Limb (tissue), 2 donors: ENCODE measurements around the gene RAD51B.
A peak's percentile ranks its signal among the peaks of the same experiment; 100 is the strongest.

Experiments
- DNase-seq, 2 donors: peaks; one replicate each; pipeline ENCODE4 v3.0.0-alpha.2; 2016; ENCODE audit errors: extremely low spot score in 2 of 2

Gene RAD51B

GRCh38 chr14:68230202-68230949 lies 410.8 kb downstream of the RAD51B start:
- no peak for DNase-seq

GRCh38 chr14:68230950-68231717 lies 411.6 kb downstream of the RAD51B start:
- no peak for DNase-seq

- no peak for DNase-seq
Observed at GRCh38 chr14:68231898-68232297, 412.3 kb downstream of the RAD51B start.

GRCh38 chr14:68232300-68233055 lies 412.9 kb downstream of the RAD51B start:
- DNase-seq: peak; percentile 44 to 86

GRCh38 chr14:68233101-68233784 lies 413.7 kb downstream of the RAD51B start:
- DNase-seq: no peak

- DNase-seq: no peak
Observed at GRCh38 chr14:68234101-68234905, 414.7 kb downstream of the RAD51B start.

- DNase-seq: no peak
Observed at GRCh38 chr14:68235011-68235410, 415.4 kb downstream of the RAD51B start.

- DNase-seq: no peak
Observed at GRCh38 chr14:68236582-68237458, 417.2 kb downstream of the RAD51B start.

- no peak for DNase-seq
Observed at GRCh38 chr14:68238551-68238950, 419.0 kb downstream of the RAD51B start.

- no peak for DNase-seq
Observed at GRCh38 chr14:68238976-68239375, 419.4 kb downstream of the RAD51B start.

GRCh38 chr14:68239988-68240771 lies 420.6 kb downstream of the RAD51B start:
- DNase-seq: no peak

GRCh38 chr14:68241862-68242487 lies 422.4 kb downstream of the RAD51B start:
- DNase-seq: no peak

- DNase-seq: no peak
Observed at GRCh38 chr14:68243450-68244010, 424.0 kb downstream of the RAD51B start.

- no peak for DNase-seq
Observed at GRCh38 chr14:68244262-68244980, 424.8 kb downstream of the RAD51B start.

GRCh38 chr14:68245146-68246073 lies 425.8 kb downstream of the RAD51B start:
- peak; percentile 54 to 89 for DNase-seq

- no peak for DNase-seq
Observed at GRCh38 chr14:68246074-68246785, 426.7 kb downstream of the RAD51B start.
